Trophoblast cell (in vitro differentiated cells and primary cell): Measurements from ENCODE around the gene RFPL4A.
"Not testable (repeated sequence)": the region's sequence is repeated elsewhere in the genome, so short reads cannot be mapped to it uniquely, and the experiment has no call there.

Experiments
- DNase-seq, 2 donors: peaks; one replicate each; pipeline ENCODE4 v3.0.0-alpha.2; 2016
- H2AFZ ChIP-seq: 2 replicates; pipeline ENCODE4 v1.6.1; 2013; ENCODE audit warnings: low read length, moderate library complexity, mild to moderate bottlenecking; ENCODE audit not compliant: insufficient read depth, poor library complexity
- H2AK5ac ChIP-seq: 2 replicates; pipeline ENCODE4 v1.6.1; 2013; ENCODE audit warnings: mild to moderate bottlenecking, low read length
- H2BK120ac ChIP-seq: 2 replicates; pipeline ENCODE4 v1.6.1; 2013; ENCODE audit warnings: low read length, mild to moderate bottlenecking, moderate library complexity; ENCODE audit not compliant: insufficient read depth, poor library complexity
- H2BK12ac ChIP-seq: 2 replicates; pipeline ENCODE4 v1.6.1; 2013; ENCODE audit warnings: mild to moderate bottlenecking, low read length, moderate library complexity
- H2BK5ac ChIP-seq: 2 replicates; pipeline ENCODE4 v1.6.1; 2013; ENCODE audit warnings: low read length, low read depth, moderate library complexity, mild to moderate bottlenecking; ENCODE audit not compliant: poor library complexity
- H3K14ac ChIP-seq: 2 replicates; pipeline ENCODE4 v1.6.1; 2013; ENCODE audit warnings: mild to moderate bottlenecking, low read length
- H3K18ac ChIP-seq: 2 replicates; pipeline ENCODE4 v1.6.1; 2013; ENCODE audit warnings: mild to moderate bottlenecking, low read length
- H3K23ac ChIP-seq: 2 replicates; pipeline ENCODE4 v1.6.1; 2013; ENCODE audit warnings: low read length
- H3K27ac ChIP-seq: 2 replicates; pipeline ENCODE4 v1.5.1; 2013; ENCODE audit warnings: low read depth, mild to moderate bottlenecking, inconsistent platforms, low read length, moderate library complexity
- H3K27me3 ChIP-seq: 2 replicates; pipeline ENCODE4 v1.6.1; 2013; ENCODE audit warnings: inconsistent platforms, mild to moderate bottlenecking, low read length, moderate library complexity; ENCODE audit not compliant: insufficient read depth
- H3K36me3 ChIP-seq, 2 experiments: 1 replicate in 1 of 2; 2 replicates in 1 of 2; pipeline ENCODE4 v1.6.1; 2013; ENCODE audit warnings: low read length in 2 of 2, mild to moderate bottlenecking in 2 of 2, moderate library complexity in 1 of 2; ENCODE audit not compliant: insufficient read depth in 2 of 2, control insufficient read depth in 1 of 2
- H3K4ac ChIP-seq: 2 replicates; pipeline ENCODE4 v1.6.1; 2013; ENCODE audit warnings: low read depth, mild to moderate bottlenecking, low read length, moderate library complexity
- H3K4me1 ChIP-seq, 2 experiments: 1 replicate in 1 of 2; 2 replicates in 1 of 2; pipeline ENCODE4 v1.6.1; 2013; ENCODE audit warnings: low read length in 2 of 2, mild to moderate bottlenecking in 2 of 2, moderate library complexity in 1 of 2; ENCODE audit not compliant: insufficient read depth in 2 of 2, control insufficient read depth in 1 of 2
- H3K4me2 ChIP-seq: 2 replicates; pipeline ENCODE4 v1.6.1; 2013; ENCODE audit warnings: inconsistent platforms, mild to moderate bottlenecking, low read length, moderate library complexity
- H3K4me3 ChIP-seq: 2 replicates; pipeline ENCODE4 v1.5.1; 2013; ENCODE audit warnings: mild to moderate bottlenecking, low read depth, low read length, inconsistent platforms
- H3K79me1 ChIP-seq: one replicate; pipeline ENCODE4 v1.6.1; 2013; ENCODE audit warnings: low read length
- H3K79me2 ChIP-seq: 2 replicates; pipeline ENCODE4 v1.6.1; 2013; ENCODE audit warnings: low read length, mild to moderate bottlenecking; ENCODE audit not compliant: control insufficient read depth, insufficient read depth, poor library complexity
- H3K9ac ChIP-seq: 2 replicates; pipeline ENCODE4 v1.6.1; 2013; ENCODE audit warnings: mild to moderate bottlenecking, low read length
- H3K9me3 ChIP-seq: 2 replicates; pipeline ENCODE4 v1.6.1; 2013; ENCODE audit warnings: low read depth, mild to moderate bottlenecking, control low read depth, inconsistent platforms, low read length; ENCODE audit not compliant: insufficient read depth
- H4K12ac ChIP-seq: 2 replicates; pipeline ENCODE4 v1.6.1; 2013; ENCODE audit warnings: low read depth, mild to moderate bottlenecking, low read length, moderate library complexity
- H4K8ac ChIP-seq: 2 replicates; pipeline ENCODE4 v1.6.1; 2013; ENCODE audit warnings: low read depth, mild to moderate bottlenecking, low read length, moderate library complexity
- H4K91ac ChIP-seq: one replicate; pipeline ENCODE4 v1.6.1; 2013; ENCODE audit warnings: low read depth, mild to moderate bottlenecking, low read length, moderate library complexity
- WGBS: extraction: QIAGEN DNeasy Blood & Tissue Kit; methylation state at CpG from one replicate; pipeline ENCODE4 v1.1.7; 2013; ENCODE audit warnings: missing lambda C conversion rate; ENCODE audit not compliant: insufficient read length, insufficient coverage; ENCODE audit errors: extremely low coverage; 5-methylcytosine and 5-hydroxymethylcytosine counted together

The RFPL4A gene

GRCh38 chr19:55723491-55723890, 35.4 kb upstream of the RFPL4A start:
- Histone ChIP-seq H3K4me3 (no peak overlapping the region), H2BK5ac (no peak overlapping the region), H2AK5ac (no peak overlapping the region), H2BK120ac (no peak overlapping the region), H3K14ac (no peak overlapping the region), H3K27me3 (no peaks in the 10 kb centered on the region), H3K9ac (no peak overlapping the region), H3K9me3 (peaks cover 16% of the 10 kb centered on the region), H3K79me1 (no peaks in the 10 kb centered on the region), H2AFZ (no peak overlapping the region), H3K4ac (no peak overlapping the region), H4K12ac (no peak overlapping the region), H3K23ac (no peak overlapping the region), H3K4me2 (no peak overlapping the region), H2BK12ac (no peak overlapping the region), H4K8ac (no peak overlapping the region), H3K27ac (no peak overlapping the region), H4K91ac (no peak overlapping the region), H3K79me2 (no peaks in the 10 kb centered on the region), H3K36me3 (no peaks in the 10 kb centered on the region), H3K4me1 (no peaks in the 10 kb centered on the region), H3K18ac (no peak overlapping the region)
- DNase-seq = no peak
- WGBS = no CpG with 5 or more reads among the region's 8 CpGs

- DNase-seq, H3K9ac ChIP-seq, H2AK5ac ChIP-seq, H3K27me3 ChIP-seq, H3K36me3 ChIP-seq, H4K8ac ChIP-seq, H3K23ac ChIP-seq, H3K18ac ChIP-seq, H3K4ac ChIP-seq, H4K12ac ChIP-seq, H3K79me1 ChIP-seq, H2BK120ac ChIP-seq, H3K4me3 ChIP-seq, H3K79me2 ChIP-seq, H4K91ac ChIP-seq, H3K4me2 ChIP-seq, H3K14ac ChIP-seq, H2BK5ac ChIP-seq, H3K27ac ChIP-seq, H3K4me1 ChIP-seq, H2BK12ac ChIP-seq, H2AFZ ChIP-seq: not testable (repeated sequence)
- WGBS = no CpG with 5 or more reads among the region's 2 CpGs
- peaks cover 21% of the 10 kb centered on the region for H3K9me3 ChIP-seq
Measured at GRCh38 chr19:55730378-55730777, 28.5 kb upstream of the RFPL4A start.

- WGBS = no CpG with 5 or more reads among the region's 3 CpGs
- no peak within 1 kb of the TSS for H2AFZ ChIP-seq
- H3K36me3 ChIP-seq = no peaks in the 10 kb centered on the region
- H3K27ac ChIP-seq = no peak within 1 kb of the TSS
- H2BK120ac ChIP-seq = no peak within 1 kb of the TSS
- H3K4me3 ChIP-seq = no peak within 1 kb of the TSS
- no peak within 1 kb of the TSS for H3K23ac ChIP-seq
- DNase-seq = no peak
- H4K8ac ChIP-seq = no peak within 1 kb of the TSS
- H2BK5ac ChIP-seq = no peak within 1 kb of the TSS
- no peak within 1 kb of the TSS for H3K14ac ChIP-seq
- H3K79me2 ChIP-seq = no peaks in the 10 kb centered on the region
- H3K9ac ChIP-seq = no peak within 1 kb of the TSS
- H3K4me2 ChIP-seq = no peak within 1 kb of the TSS
- H3K4me1 ChIP-seq = no peaks in the 10 kb centered on the region
- no peak within 1 kb of the TSS for H4K12ac ChIP-seq
- H2BK12ac ChIP-seq = no peak within 1 kb of the TSS
- H3K4ac ChIP-seq = no peak within 1 kb of the TSS
- H4K91ac ChIP-seq = no peak within 1 kb of the TSS
- H3K9me3 ChIP-seq = peaks cover 16% of the 10 kb centered on the region
- H3K18ac ChIP-seq = no peak within 1 kb of the TSS
- H3K79me1 ChIP-seq = no peaks in the 10 kb centered on the region
- H2AK5ac ChIP-seq = no peak within 1 kb of the TSS
- H3K27me3 ChIP-seq = no peaks in the 10 kb centered on the region
Measured at GRCh38 chr19:55738302-55738701, 20.6 kb upstream of the RFPL4A start, which contains the start of gene NLRP9. Gene NLRP9 (minus strand): TSS chr19:55738402. CDS start chr19:55738374, 28 bp downstream.

GRCh38 chr19:55750715-55751114, 8.2 kb upstream of the RFPL4A start:
- Histone ChIP-seq H4K91ac (no peak overlapping the region), H3K9me3 (peaks cover 12% of the 10 kb centered on the region), H2BK120ac (no peak overlapping the region), H3K4ac (no peak overlapping the region), H2BK5ac (no peak overlapping the region), H3K4me2 (no peak overlapping the region), H3K79me2 (no peaks in the 10 kb centered on the region), H3K4me3 (no peak overlapping the region), H3K79me1 (no peaks in the 10 kb centered on the region), H3K36me3 (no peaks in the 10 kb centered on the region), H2AFZ (no peak overlapping the region), H3K27ac (no peak overlapping the region), H3K18ac (no peak overlapping the region), H3K23ac (no peak overlapping the region), H3K4me1 (no peaks in the 10 kb centered on the region), H3K27me3 (no peaks in the 10 kb centered on the region), H4K8ac (no peak overlapping the region), H2BK12ac (no peak overlapping the region), H4K12ac (no peak overlapping the region), H3K9ac (no peak overlapping the region), H2AK5ac (no peak overlapping the region), H3K14ac (no peak overlapping the region)
- whole genome bisulfite sequencing = no CpG with 5 or more reads among the region's 6 CpGs
- DNase-seq = no peak
